ENCODE results near the gene NUDCD3.

The NUDCD3 gene

GRCh38 chr7:44476313-44476712 is 14.1 kb downstream of the NUDCD3 start:
- POLR2A ChIA-PET, result no interaction called here
- DNase-seq (ENCODE audit: extremely low spot score), result no peak
- CTCF ChIA-PET, result no interaction called here
- TF ChIP-seq ARNT (IDR thresholded peaks at IDR 0.05) (no peak), LEF1 (IDR thresholded peaks at IDR 0.05; ENCODE audit: borderline replicate concordance) (no peak), SUZ12 (IDR thresholded peaks at IDR 0.05) (no peak), PKNOX1 (IDR thresholded peaks at IDR 0.05) (no peak), TARDBP (IDR thresholded peaks at IDR 0.05) (no peak), L3MBTL2 (conservative IDR thresholded peaks at IDR 0.05) (no peak), HDGF (IDR thresholded peaks at IDR 0.05; ENCODE audit: borderline replicate concordance) (no peak), NFRKB (IDR thresholded peaks at IDR 0.05) (no peak), FOXK2 (IDR thresholded peaks at IDR 0.05) (no peak), CTBP1 (IDR thresholded peaks at IDR 0.05; ENCODE audit: borderline replicate concordance) (no peak), FOXM1 (IDR thresholded peaks at IDR 0.05; ENCODE audit: borderline replicate concordance) (no peak), ELF4 (IDR thresholded peaks at IDR 0.05) (no peak), SP1 (IDR thresholded peaks at IDR 0.05) (no peak), BHLHE40 (IDR thresholded peaks at IDR 0.05; ENCODE audit: borderline replicate concordance) (no peak), ZNF384 (IDR thresholded peaks at IDR 0.05) (no peak), FOXA1 (IDR thresholded peaks at IDR 0.05) (no peak)

- ChIA-PET CTCF (no interaction called here), POLR2A (no interaction called here)
- DNase-seq (ENCODE audit: extremely low spot score), result no peak
- TF ChIP-seq SUZ12 (IDR thresholded peaks at IDR 0.05) (no peak), FOXK2 (IDR thresholded peaks at IDR 0.05) (no peak), FOXM1 (IDR thresholded peaks at IDR 0.05; ENCODE audit: borderline replicate concordance) (no peak), CTBP1 (IDR thresholded peaks at IDR 0.05; ENCODE audit: borderline replicate concordance) (no peak), L3MBTL2 (conservative IDR thresholded peaks at IDR 0.05) (no peak), ELF4 (IDR thresholded peaks at IDR 0.05) (no peak), ARNT (IDR thresholded peaks at IDR 0.05) (no peak), PKNOX1 (IDR thresholded peaks at IDR 0.05) (no peak), BHLHE40 (IDR thresholded peaks at IDR 0.05; ENCODE audit: borderline replicate concordance) (no peak), FOXA1 (IDR thresholded peaks at IDR 0.05) (no peak), SP1 (IDR thresholded peaks at IDR 0.05) (no peak), TARDBP (IDR thresholded peaks at IDR 0.05) (no peak), HDGF (IDR thresholded peaks at IDR 0.05; ENCODE audit: borderline replicate concordance) (no peak), LEF1 (IDR thresholded peaks at IDR 0.05; ENCODE audit: borderline replicate concordance) (no peak), NFRKB (IDR thresholded peaks at IDR 0.05) (no peak), ZNF384 (IDR thresholded peaks at IDR 0.05) (no peak)
These were observed 17.2 kb downstream of the NUDCD3 start for GRCh38 chr7:44473295-44473694.

DNA sequence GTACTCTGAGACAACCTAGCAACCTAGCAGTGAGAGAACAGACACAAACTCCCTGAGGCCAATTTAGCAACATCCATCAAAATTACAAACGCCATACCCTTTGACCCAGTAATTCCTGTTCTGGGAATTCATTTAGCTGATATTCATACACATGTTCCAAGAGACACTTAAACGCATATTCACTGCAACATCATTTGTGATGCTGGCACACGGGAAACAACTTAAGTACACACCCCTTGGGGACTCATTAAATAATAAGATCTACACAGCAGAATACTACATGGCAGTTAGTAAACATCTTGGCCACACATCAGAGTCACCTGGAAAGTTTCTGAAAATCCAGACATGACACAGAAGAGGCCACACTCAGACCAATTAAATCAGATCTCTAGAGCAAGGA is 17.6 kb downstream of the NUDCD3 start:
- CTCF ChIA-PET, result no interaction called here
- DNase-seq (ENCODE audit: extremely low spot score), result no peak
- POLR2A ChIA-PET, result no interaction called here
- TF ChIP-seq HDGF (IDR thresholded peaks at IDR 0.05; ENCODE audit: borderline replicate concordance) (no peak), BHLHE40 (IDR thresholded peaks at IDR 0.05; ENCODE audit: borderline replicate concordance) (no peak), ARNT (IDR thresholded peaks at IDR 0.05) (no peak), SUZ12 (IDR thresholded peaks at IDR 0.05) (no peak), L3MBTL2 (conservative IDR thresholded peaks at IDR 0.05) (no peak), PKNOX1 (IDR thresholded peaks at IDR 0.05) (no peak), LEF1 (IDR thresholded peaks at IDR 0.05; ENCODE audit: borderline replicate concordance) (no peak), FOXK2 (IDR thresholded peaks at IDR 0.05) (no peak), FOXM1 (IDR thresholded peaks at IDR 0.05; ENCODE audit: borderline replicate concordance) (no peak), FOXA1 (IDR thresholded peaks at IDR 0.05) (no peak), NFRKB (IDR thresholded peaks at IDR 0.05) (no peak)

DNA sequence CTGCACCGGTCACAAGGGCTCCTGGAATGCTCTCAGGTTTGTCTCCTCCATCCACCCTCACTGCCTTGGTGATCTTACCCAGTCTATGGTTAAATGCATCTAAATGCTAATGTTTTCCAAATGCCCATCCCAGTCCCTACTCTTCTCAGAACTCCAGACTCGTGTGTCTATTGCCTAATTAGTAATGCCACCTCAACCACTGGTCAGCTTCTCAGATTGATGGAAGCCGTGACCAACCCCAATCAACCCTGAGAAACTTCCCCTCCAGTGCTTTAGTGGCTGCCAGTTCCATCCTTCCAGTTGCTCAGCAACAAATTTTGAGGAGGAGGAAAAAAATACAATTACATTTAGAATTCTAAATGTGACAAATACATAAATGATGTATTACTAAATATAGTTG is 18.6 kb downstream of the NUDCD3 start:
- ChIA-PET CTCF (no interaction called here), POLR2A (no interaction called here)
- TF ChIP-seq FOXK2 (IDR thresholded peaks at IDR 0.05) (no peak), L3MBTL2 (conservative IDR thresholded peaks at IDR 0.05) (no peak), PKNOX1 (IDR thresholded peaks at IDR 0.05) (peak; percentile 36; the same call in 1 of the 2 replicates)
- no peak for DNase-seq (ENCODE audit: extremely low spot score)

DNA sequence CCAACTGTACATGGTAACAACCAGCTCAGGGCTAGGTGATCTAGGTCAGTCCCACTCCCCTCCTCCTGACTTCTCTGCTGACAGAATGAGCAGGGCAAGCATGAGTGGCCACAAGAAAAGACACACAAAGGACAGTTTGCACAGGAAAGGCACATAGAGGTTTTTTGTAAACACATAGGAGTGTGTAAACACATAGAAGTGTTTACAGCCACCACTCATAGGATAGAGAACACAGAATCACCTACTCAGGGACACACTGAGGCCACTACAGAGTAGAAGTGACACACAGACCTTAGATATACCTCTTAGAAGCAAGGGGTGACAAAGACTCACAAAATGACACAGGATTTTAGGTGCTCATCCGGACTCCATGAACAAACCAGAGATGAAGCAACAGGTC is 19.0 kb downstream of the NUDCD3 start:
- POLR2A ChIA-PET, result no interaction called here

More for the DNA sequence above, 19.0 kb downstream of the NUDCD3 start:
- CTCF ChIA-PET, result no interaction called here
- DNase-seq (ENCODE audit: extremely low spot score), result no peak
- TF ChIP-seq CTBP1 (IDR thresholded peaks at IDR 0.05; ENCODE audit: borderline replicate concordance) (no peak), HDGF (IDR thresholded peaks at IDR 0.05; ENCODE audit: borderline replicate concordance) (no peak), LEF1 (IDR thresholded peaks at IDR 0.05; ENCODE audit: borderline replicate concordance) (no peak), FOXM1 (IDR thresholded peaks at IDR 0.05; ENCODE audit: borderline replicate concordance) (no peak), FOXA1 (IDR thresholded peaks at IDR 0.05) (no peak), BHLHE40 (IDR thresholded peaks at IDR 0.05; ENCODE audit: borderline replicate concordance) (no peak), FOXK2 (IDR thresholded peaks at IDR 0.05) (no peak), PKNOX1 (IDR thresholded peaks at IDR 0.05) (no peak), ZNF384 (IDR thresholded peaks at IDR 0.05) (no peak), SUZ12 (IDR thresholded peaks at IDR 0.05) (no peak), L3MBTL2 (conservative IDR thresholded peaks at IDR 0.05) (no peak), SP1 (IDR thresholded peaks at IDR 0.05) (no peak), ARNT (IDR thresholded peaks at IDR 0.05) (no peak), TARDBP (IDR thresholded peaks at IDR 0.05) (no peak)

All from HEK293T (cell line).